HepG2 (cell line): ENCODE data around the gene C1QTNF5. TPM values are rescaled to one million over a fixed set of nuclear protein-coding genes. Genes with fewer than 3 reads are reported as not detected.

ENCODE experiments used
- BHLHE40 ChIP-seq: IDR thresholded peaks from 2 replicates; pipeline ENCODE4 v1.6.1; 2011; ENCODE audit warnings: low read length, improper control_type of control experiment
- CREB1 ChIP-seq, 2 experiments: fragments of 450-650 bp in 1 of 2; IDR thresholded peaks; 2 replicates each; pipeline ENCODE4 v1.6.1; 2016 to 2017; ENCODE audit warnings: control low read depth in 1 of 2, mild to moderate bottlenecking in 1 of 2, missing compliant biosample characterization in 1 of 2, missing genetic modification characterization in 1 of 2
- E2F1 ChIP-seq: sonication (generic); formaldehyde crosslinking; IDR thresholded peaks from 2 replicates; pipeline ENCODE4 v1.5.0; 2020; ENCODE audit warnings: missing genetic modification reagents
- EED ChIP-seq: sonication (generic); formaldehyde crosslinking; IDR thresholded peaks from 2 replicates; pipeline ENCODE4 v1.5.0; 2020; ENCODE audit warnings: mild to moderate bottlenecking, missing genetic modification reagents
- HDAC2 ChIP-seq: sonication (generic); formaldehyde crosslinking; IDR thresholded peaks from 2 replicates; pipeline ENCODE4 v1.4.0; 2020; ENCODE audit warnings: missing genetic modification reagents
- HIC2 ChIP-seq: sonication (generic); formaldehyde crosslinking; IDR thresholded peaks from 2 replicates; pipeline ENCODE4 v1.9.0; 2022; ENCODE audit warnings: low read depth, missing genetic modification reagents
- HOXD1 ChIP-seq: sonication (generic); formaldehyde crosslinking; IDR thresholded peaks from 2 replicates; pipeline ENCODE4 v1.5.0; 2020; ENCODE audit warnings: missing genetic modification reagents
- MXD4 ChIP-seq: IDR thresholded peaks from 2 replicates; pipeline ENCODE4 v1.6.1; 2016; ENCODE audit warnings: mild to moderate bottlenecking, missing biosample characterization, missing genetic modification reagents
- NFIC ChIP-seq: IDR thresholded peaks from 2 replicates; pipeline ENCODE4 v1.6.1; 2012; ENCODE audit warnings: mild to moderate bottlenecking, low read length, inconsistent platforms
- NONO ChIP-seq, 2 experiments: fragments of 450-650 bp in 1 of 2; sonication (generic) in 1 of 2; formaldehyde crosslinking in 1 of 2; IDR thresholded peaks in 1 of 2; conservative IDR thresholded peaks in 1 of 2; 2 replicates each; pipeline versions ENCODE4 v1.6.1 to v1.8.0; 2017 to 2022; ENCODE audit warnings: mild to moderate bottlenecking in 1 of 2, missing genetic modification reagents in 1 of 2, moderate library complexity in 1 of 2
- POLR2AphosphoS5 ChIP-seq: IDR thresholded peaks from 2 replicates; pipeline ENCODE4 v1.6.1; 2012; ENCODE audit warnings: low read depth, low read length
- ZBTB39 ChIP-seq: sonication (generic); formaldehyde crosslinking; IDR thresholded peaks from 2 replicates; pipeline ENCODE4 v1.5.0; 2020; ENCODE audit warnings: missing genetic modification reagents
- ZNF224 ChIP-seq: sonication (generic); formaldehyde crosslinking; IDR thresholded peaks from 2 replicates; pipeline ENCODE4 v1.5.0; 2020; ENCODE audit warnings: mild to moderate bottlenecking, missing genetic modification reagents
- ZNF30 ChIP-seq: sonication (generic); formaldehyde crosslinking; IDR thresholded peaks from 2 replicates; pipeline ENCODE4 v1.5.0; 2020; ENCODE audit warnings: mild to moderate bottlenecking, missing genetic modification reagents
- ZNF605 ChIP-seq: sonication (generic); formaldehyde crosslinking; IDR thresholded peaks from 2 replicates; pipeline ENCODE4 v1.8.0; 2022; ENCODE audit warnings: mild to moderate bottlenecking, missing genetic modification reagents
- ZNF749 ChIP-seq: sonication (generic); formaldehyde crosslinking; IDR thresholded peaks from 2 replicates; pipeline ENCODE4 v1.8.0; 2022; ENCODE audit warnings: mild to moderate bottlenecking, missing genetic modification reagents, moderate library complexity, borderline replicate concordance
- ZNF782 ChIP-seq: sonication (generic); formaldehyde crosslinking; IDR thresholded peaks from 2 replicates; pipeline ENCODE4 v1.4.0; 2020; ENCODE audit warnings: missing genetic modification reagents, mild to moderate bottlenecking, borderline replicate concordance
- ZNF784 ChIP-seq: sonication (generic); formaldehyde crosslinking; IDR thresholded peaks from 2 replicates; pipeline ENCODE4 v1.5.1; 2020; ENCODE audit warnings: missing genetic modification reagents, mild to moderate bottlenecking, borderline replicate concordance
- ZSCAN20 ChIP-seq: sonication (generic); formaldehyde crosslinking; IDR thresholded peaks from 2 replicates; pipeline ENCODE4 v1.4.0; 2020; ENCODE audit warnings: missing genetic modification reagents, mild to moderate bottlenecking, borderline replicate concordance
- ZSCAN31 ChIP-seq: sonication (generic); formaldehyde crosslinking; IDR thresholded peaks from 2 replicates; pipeline ENCODE4 v1.5.0; 2020; ENCODE audit warnings: low read depth, mild to moderate bottlenecking, missing genetic modification reagents
- polyA plus RNA-seq, 8 experiments: library from polyadenylated mRNA; depleted of rRNA in 3 of 8; stranded (reverse) in 7 of 8; unstranded in 1 of 8; fragments of >200 nt; fragmentation: Illumina TruSeq in 4 of 8; extraction: Trizol in 4 of 8; gene quantifications; 2 replicates each; pipeline versions ENCODE4 v1.2.1 to v1.2.3, GENCODE V29; 2011 to 2016; ENCODE audit warnings: low read depth in 4 of 8, missing spikeins in 1 of 8, mixed read lengths in 1 of 8; ENCODE audit not compliant: insufficient read depth in 1 of 8
- total RNA-seq, 5 experiments: library from RNA; depleted of rRNA; stranded (reverse); fragments of >200 nt; fragmentation: Illumina TruSeq; extraction: Trizol; gene quantifications; 2 replicates each; pipeline ENCODE4 v1.2.3, GENCODE V29; 2016; ENCODE audit warnings: low read depth in 1 of 5

The C1QTNF5 gene
- total and polyA plus RNA-seq, 2 of the 13 experiments (the other 11 are each of a cell fraction or from before 2014, with no cell fraction given), result 0.86 to 1.2 TPM

GRCh38 chr11:119368121-119369034, 27.7 kb upstream of the C1QTNF5 start (continued):
- TF ChIP-seq BHLHE40 (peak; percentile 45; the same call in 1 of the 2 replicates), MXD4 (CRISPR knock-in tag) (peak; percentile 42; the same call in 1 of the 2 replicates), CREB1 (IDR thresholded peaks at IDR 0.05) (peak; percentile 47; the same call in 1 of the 2 replicates), CREB1 (CRISPR knock-in tag; IDR thresholded peaks at IDR 0.05) (peak; percentile 76), ZNF782 (CRISPR knock-in tag) (0 out of 2 replicates have a peak, but pooled peaks have one; percentile 72), ZNF784 (CRISPR knock-in tag) (no peak), ZSCAN31 (no peak), ZNF30 (CRISPR knock-in tag) (no peak), ZNF224 (CRISPR knock-in tag) (no peak), ZNF749 (CRISPR knock-in tag) (peak; percentile 52; the same call in 1 of the 2 replicates), ZBTB39 (CRISPR knock-in tag) (peak; percentile 73; the same call in 1 of the 2 replicates), ZNF605 (CRISPR knock-in tag) (peak; percentile 59; the same call in 1 of the 2 replicates), HIC2 (CRISPR knock-in tag) (peak; percentile 85), EED (CRISPR knock-in tag) (no peak), E2F1 (CRISPR knock-in tag) (no peak), HOXD1 (CRISPR knock-in tag) (no peak), ZSCAN20 (peak; percentile 43; the same call in 1 of the 2 replicates), POLR2AphosphoS5 (peak; percentile 23; the same call in 1 of the 2 replicates), HDAC2 (CRISPR knock-in tag) (peak; percentile 85), NONO (IDR thresholded peaks at IDR 0.05) (no peak), NONO (CRISPR knock-in tag; conservative IDR thresholded peaks at IDR 0.05) (peak; percentile 74; the same call in 1 of the 2 replicates), NFIC (peak; percentile 72; the same call in 1 of the 2 replicates)
